Lower lobe of right lung (tissue), 2 donors: ENCODE data around the gene GRIA1. TPM values are rescaled to one million over a fixed set of nuclear protein-coding genes. Genes with fewer than 3 reads are reported as not detected.
"Not testable (repeated sequence)": the region's sequence is repeated elsewhere in the genome, so short reads cannot be mapped to it uniquely, and the experiment has no call there.

Experiments
- ATAC-seq, 2 donors: fragments of 200-7000 bp; cut with Tn5 transposase; one replicate each; pipeline ENCODE4 v1.9.1; 2020 to 2022; ENCODE audit warnings: mild to moderate bottlenecking in 2 of 2, moderate library complexity in 2 of 2
- DNase-seq: peaks from one replicate; pipeline ENCODE4 v3.0.0-alpha.2; 2020
- H3K27ac ChIP-seq: fragments of 200-600 bp; one replicate; pipeline ENCODE4 v1.8.0; 2022
- H3K27me3 ChIP-seq: fragments of 200-600 bp; one replicate; pipeline ENCODE4 v1.8.0; 2022; ENCODE audit warnings: low read depth
- H3K36me3 ChIP-seq: fragments of 200-600 bp; one replicate; pipeline ENCODE4 v1.8.0; 2022; ENCODE audit warnings: mild to moderate bottlenecking
- H3K4me1 ChIP-seq: fragments of 200-600 bp; one replicate; pipeline ENCODE4 v1.8.0; 2022
- H3K4me3 ChIP-seq: fragments of 200-600 bp; one replicate; pipeline ENCODE4 v1.8.0; 2022; ENCODE audit warnings: mild to moderate bottlenecking
- H3K9me3 ChIP-seq: fragments of 200-600 bp; one replicate; pipeline ENCODE4 v1.8.0; 2022
- CTCF ChIP-seq: fragments of 200-600 bp; IDR thresholded peaks from one replicate; pipeline ENCODE4 v1.8.0; 2022; ENCODE audit warnings: antibody characterized with exemption, mild to moderate bottlenecking
- intact Hi-C: fragments of 100-400 bp; cut with DNase I; formaldehyde crosslinking; loops from one replicate; pipeline ENCODE4 v1.11.0; 2022
- total RNA-seq: library from RNA; stranded (reverse); fragmentation: NEBNext Ultra II Directional; extraction: Animal tissue kit (Norgen Biotek cat#: 25700); gene quantifications from one replicate; pipeline ENCODE4 v1.2.1, GENCODE V29; 2021
- donor health status: DM: no; HTN: yes; CAD: no; lungs with severe emphysema.

The GRIA1 gene
- total RNA-seq, 1 donor from 2014 or later = 10.3 TPM

GRCh38 chr5:153719324-153719723 is 228.9 kb downstream of the GRIA1 start:
- no peak for DNase-seq
- Histone ChIP-seq H3K4me3 (no peak overlapping the region), H3K27me3 (no peaks in the 10 kb centered on the region), H3K27ac (no peak overlapping the region), H3K9me3 (no peaks in the 10 kb centered on the region), H3K36me3 (no peaks in the 10 kb centered on the region), H3K4me1 (no peaks in the 10 kb centered on the region)
- intact Hi-C loops = no loop called here
- no peak for ATAC-seq
- no peak for TF ChIP-seq CTCF

DNA sequence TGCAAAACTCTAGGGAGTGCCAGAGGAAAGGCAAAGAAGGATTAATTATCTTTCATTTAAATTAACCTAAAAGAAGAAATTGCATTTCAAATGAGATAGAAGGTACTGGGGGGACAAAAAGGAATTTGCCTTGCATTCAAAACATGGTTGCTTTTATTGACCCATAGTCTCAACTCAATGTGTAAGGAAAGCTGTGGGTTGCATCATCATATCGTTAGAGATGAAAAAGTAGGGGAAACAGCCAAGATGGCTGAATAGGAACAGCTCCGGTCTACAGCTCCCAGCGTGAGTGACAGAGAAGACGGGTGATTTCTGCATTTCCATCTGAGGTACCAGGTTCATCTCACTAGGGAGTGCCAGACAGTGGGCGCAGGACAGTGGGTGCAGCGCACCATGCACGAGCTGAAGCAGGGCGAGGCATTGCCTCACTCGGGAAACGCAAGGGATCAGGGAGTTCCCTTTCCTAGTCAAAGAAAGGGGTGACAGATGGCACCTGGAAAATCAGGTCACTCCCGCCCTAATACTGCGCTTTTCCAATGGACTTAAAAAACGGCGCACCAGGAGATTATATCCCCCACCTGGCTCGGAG is 232.6 kb downstream of the GRIA1 start:
- DNase-seq, ATAC-seq, H3K4me3 ChIP-seq, H3K4me1 ChIP-seq, H3K27me3 ChIP-seq, intact Hi-C loops, H3K27ac ChIP-seq, H3K36me3 ChIP-seq, H3K9me3 ChIP-seq: not testable (repeated sequence)

GRCh38 chr5:153742060-153742459 is 251.6 kb downstream of the GRIA1 start:
- H3K4me1 ChIP-seq = peaks cover 8% of the 10 kb centered on the region
- H3K27ac ChIP-seq = no peak overlapping the region
- intact Hi-C loops = no loop called here
- H3K27me3 ChIP-seq = no peaks in the 10 kb centered on the region
- no peaks in the 10 kb centered on the region for H3K36me3 ChIP-seq
- ATAC-seq (no peak), DNase-seq (no peak)
- H3K9me3 ChIP-seq = no peaks in the 10 kb centered on the region
- H3K4me3 ChIP-seq = no peak overlapping the region
- no peak for TF ChIP-seq CTCF

GRCh38 chr5:153744751-153745150 is 254.3 kb downstream of the GRIA1 start:
- no peak for ATAC-seq
- Histone ChIP-seq H3K4me3 (no peak overlapping the region), H3K36me3 (no peaks in the 10 kb centered on the region), H3K9me3 (no peaks in the 10 kb centered on the region), H3K27me3 (no peaks in the 10 kb centered on the region), H3K27ac (no peak overlapping the region), H3K4me1 (peaks cover 8% of the 10 kb centered on the region)
- no peak for DNase-seq
- no peak for TF ChIP-seq CTCF
- intact Hi-C loops = no loop called here

- intact Hi-C loops = no loop called here
- no peaks in the 10 kb centered on the region for H3K9me3 ChIP-seq
- TF ChIP-seq CTCF = no peak
- ATAC-seq (no peak), DNase-seq (no peak)
- no peaks in the 10 kb centered on the region for H3K36me3 ChIP-seq
- no peaks in the 10 kb centered on the region for H3K27me3 ChIP-seq
- H3K27ac ChIP-seq = no peak overlapping the region
- peaks cover 8% of the 10 kb centered on the region for H3K4me1 ChIP-seq
- H3K4me3 ChIP-seq = no peak overlapping the region
Observed at GRCh38 chr5:153745778-153746395, 255.4 kb downstream of the GRIA1 start.

DNA sequence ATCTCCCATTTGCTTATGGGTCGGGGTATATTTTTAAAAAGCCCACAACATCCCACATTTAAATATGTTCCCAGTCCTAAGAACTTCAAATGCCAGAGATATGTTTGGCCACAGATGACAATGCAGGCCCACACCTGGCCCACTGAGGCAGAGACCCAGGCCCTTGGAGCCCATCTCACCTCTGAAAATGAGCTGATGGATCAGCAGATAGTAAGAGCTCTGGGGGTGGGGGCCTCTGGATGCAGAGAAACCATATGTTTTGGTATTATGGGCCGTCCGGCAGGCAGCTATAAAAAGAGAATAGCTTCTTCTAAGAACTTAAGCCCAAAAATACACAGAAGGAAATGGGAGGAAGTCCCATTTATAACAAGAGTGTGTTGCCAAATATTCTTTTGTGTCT is 256.0 kb downstream of the GRIA1 start:
- no peaks in the 10 kb centered on the region for H3K36me3 ChIP-seq
- H3K4me1 ChIP-seq = peaks cover 8% of the 10 kb centered on the region
- no peak overlapping the region for H3K27ac ChIP-seq
- intact Hi-C loops = no loop called here
- no peaks in the 10 kb centered on the region for H3K9me3 ChIP-seq
- TF ChIP-seq CTCF = no peak
- ATAC-seq = no peak
- no peaks in the 10 kb centered on the region for H3K27me3 ChIP-seq
- H3K4me3 ChIP-seq = no peak overlapping the region
- DNase-seq = no peak
